Neural cell (in vitro differentiated cells): Measurements from ENCODE around the gene RAB3B. TPM values are rescaled to one million over a fixed set of nuclear protein-coding genes. Genes with fewer than 3 reads are reported as not detected.

Source experiments
- H2AFZ ChIP-seq: fragments of 200-600, 300-800 bp; sonication (generic), shearing (Covaris generic); 2 replicates; pipeline ENCODE4 v1.6.0; 2014; ENCODE audit warnings: low read depth, mild to moderate bottlenecking, antibody characterized with exemption, low read length, moderate library complexity
- H3F3A ChIP-seq: fragments of 200-600 bp; shearing (Covaris generic); 2 replicates; pipeline ENCODE4 v1.6.1; 2016; ENCODE audit warnings: mild to moderate bottlenecking, moderate library complexity, mixed read lengths, antibody characterized with exemption, low read length; ENCODE audit not compliant: insufficient read depth, poor library complexity, severe bottlenecking
- H3K27ac ChIP-seq: fragments of 200-600, 300-800 bp; sonication (generic), shearing (Covaris generic); 2 replicates; pipeline ENCODE4 v1.5.1; 2014; ENCODE audit warnings: mild to moderate bottlenecking, low read length, moderate library complexity
- H3K27me3 ChIP-seq: fragments of 300-800, 200-600 bp; sonication (generic), shearing (Covaris generic); 2 replicates; pipeline ENCODE4 v1.6.0; 2014; ENCODE audit warnings: mild to moderate bottlenecking, low read depth, low read length, moderate library complexity; ENCODE audit not compliant: insufficient read depth
- H3K36me3 ChIP-seq: fragments of 300-800, 200-600 bp; sonication (generic), shearing (Covaris generic); 2 replicates; pipeline ENCODE4 v1.5.1; 2014; ENCODE audit warnings: mild to moderate bottlenecking, antibody characterized with exemption, low read length, moderate library complexity; ENCODE audit not compliant: insufficient read depth
- H3K4me2 ChIP-seq: fragments of 300-800, 200-600 bp; sonication (generic), shearing (Covaris generic); 2 replicates; pipeline ENCODE4 v1.6.0; 2014; ENCODE audit warnings: mild to moderate bottlenecking, low read length
- H3K4me3 ChIP-seq: fragments of 300-800, 200-600 bp; sonication (generic), shearing (Covaris generic); 2 replicates; pipeline ENCODE4 v1.5.1; 2014; ENCODE audit warnings: mild to moderate bottlenecking, low read length, moderate library complexity
- H3K79me2 ChIP-seq: fragments of 200-600 bp; shearing (Covaris generic); replicated peaks from 2 replicates; pipeline ENCODE4 v1.6.0; 2014; ENCODE audit warnings: mild to moderate bottlenecking, low read length, moderate library complexity; ENCODE audit not compliant: insufficient read depth
- H3K9ac ChIP-seq: fragments of 300-800, 200-600 bp; sonication (generic), shearing (Covaris generic); 2 replicates; pipeline ENCODE4 v1.6.1; 2016; ENCODE audit warnings: mild to moderate bottlenecking, low read length, mixed read lengths
- H3K9me2 ChIP-seq: fragments of 200-600 bp; shearing (Covaris generic); 2 replicates; pipeline ENCODE4 v1.6.1; 2016; ENCODE audit warnings: mild to moderate bottlenecking, low read length, mixed read lengths; ENCODE audit not compliant: insufficient read depth
- H3K9me3 ChIP-seq: fragments of 200-600, 300-800 bp; sonication (generic), shearing (Covaris generic); 2 replicates; pipeline ENCODE4 v1.6.1; 2016; ENCODE audit warnings: mild to moderate bottlenecking, mixed run types, low read length, moderate library complexity, mixed read lengths
- H4K20me1 ChIP-seq: fragments of 200-600 bp; shearing (Covaris generic); 2 replicates; pipeline ENCODE4 v1.6.1; 2016; ENCODE audit warnings: mild to moderate bottlenecking, mixed run types; ENCODE audit not compliant: insufficient read depth
- CTCF ChIP-seq: fragments of 450-650 bp; IDR thresholded peaks from 2 replicates; pipeline ENCODE4 v1.5.1; 2014; ENCODE audit warnings: antibody characterized with exemption, mild to moderate bottlenecking, moderate library complexity; ENCODE audit not compliant: poor library complexity, severe bottlenecking
- EP300 ChIP-seq: fragments of 450-650 bp; conservative IDR thresholded peaks from 2 replicates; pipeline ENCODE4 v1.6.1; 2014; ENCODE audit warnings: antibody characterized with exemption, mild to moderate bottlenecking, moderate library complexity; ENCODE audit not compliant: poor library complexity, severe bottlenecking
- EZH2 ChIP-seq: fragments of 200-600, 300-800 bp; shearing (Covaris generic), sonication (generic); IDR thresholded peaks from 2 replicates; pipeline ENCODE4 v1.6.1; 2014; ENCODE audit warnings: antibody characterized with exemption, low read length, borderline replicate concordance, mild to moderate bottlenecking; ENCODE audit not compliant: insufficient read depth, poor library complexity, severe bottlenecking
- MXI1 ChIP-seq: fragments of 450-650 bp; conservative IDR thresholded peaks from 2 replicates; pipeline ENCODE4 v1.6.1; 2014; ENCODE audit warnings: antibody characterized with exemption, mild to moderate bottlenecking; ENCODE audit not compliant: poor library complexity, severe bottlenecking
- POLR2AphosphoS5 ChIP-seq: IDR thresholded peaks from 2 replicates; pipeline ENCODE4 v1.6.1; 2012
- RAD21 ChIP-seq: fragments of 450-650 bp; conservative IDR thresholded peaks from 2 replicates; pipeline ENCODE4 v1.6.1; 2014; ENCODE audit warnings: antibody characterized with exemption, mild to moderate bottlenecking, moderate library complexity
- REST ChIP-seq: IDR thresholded peaks from 2 replicates; pipeline ENCODE4 v1.6.1; 2012; ENCODE audit warnings: borderline replicate concordance
- SMC3 ChIP-seq: fragments of 450-650 bp; conservative IDR thresholded peaks from 2 replicates; pipeline ENCODE4 v1.6.1; 2014; ENCODE audit warnings: antibody characterized with exemption, mild to moderate bottlenecking, moderate library complexity; ENCODE audit not compliant: poor library complexity
- TAF1 ChIP-seq: IDR thresholded peaks from 2 replicates; pipeline ENCODE4 v1.6.1; 2012; ENCODE audit warnings: low read depth
- polyA plus RNA-seq: library from polyadenylated mRNA; depleted of rRNA; stranded (reverse); fragments of >200 nt; gene quantifications from 2 replicates; pipeline ENCODE4 v1.2.3, GENCODE V29; 2014

RAB3B gene
- polyA plus RNA-seq, 1 donor from 2014 or later: 15.0 TPM

- H3K4me3 ChIP-seq: no peak overlapping the region
- no peaks in the 10 kb centered on the region for H3K9me3 ChIP-seq
- H3F3A ChIP-seq: no peaks in the 10 kb centered on the region
- H3K79me2 ChIP-seq: no peaks in the 10 kb centered on the region
- no peaks in the 10 kb centered on the region for H3K27me3 ChIP-seq
- TF ChIP-seq RAD21 (no peak), POLR2AphosphoS5 (no peak), MXI1 (no peak), SMC3 (no peak), EZH2 (no peak), REST (no peak), CTCF (no peak), EP300 (no peak), TAF1 (no peak)
- no peak overlapping the region for H2AFZ ChIP-seq
- no peaks in the 10 kb centered on the region for H4K20me1 ChIP-seq
- H3K4me2 ChIP-seq: no peak overlapping the region
- H3K9me2 ChIP-seq: no peaks in the 10 kb centered on the region
- no peak overlapping the region for H3K9ac ChIP-seq
- H3K27ac ChIP-seq: no peak overlapping the region
- no peaks in the 10 kb centered on the region for H3K36me3 ChIP-seq
Observed at GRCh38 chr1:51933344-51933743, 57.2 kb downstream of the RAB3B start.

- Histone ChIP-seq H3K27me3 (no peaks in the 10 kb centered on the region), H3K4me2 (no peak overlapping the region), H4K20me1 (no peaks in the 10 kb centered on the region), H3K27ac (no peak overlapping the region), H3K9me3 (no peaks in the 10 kb centered on the region), H3K36me3 (no peaks in the 10 kb centered on the region), H3F3A (no peaks in the 10 kb centered on the region), H3K9me2 (no peaks in the 10 kb centered on the region), H3K79me2 (no peaks in the 10 kb centered on the region), H3K4me3 (no peak overlapping the region), H3K9ac (no peak overlapping the region), H2AFZ (no peak overlapping the region)
- TF ChIP-seq RAD21: no peak
- no peak for TF ChIP-seq EZH2
- TF ChIP-seq EP300: no peak
- no peak for TF ChIP-seq TAF1
- no peak for TF ChIP-seq SMC3
- TF ChIP-seq CTCF: no peak
- TF ChIP-seq REST: no peak
- no peak for TF ChIP-seq MXI1
- no peak for TF ChIP-seq POLR2AphosphoS5
Observed at GRCh38 chr1:51930329-51930728, 60.2 kb downstream of the RAB3B start.
